HepG2 (cell line): ENCODE results near the gene SIAH2. TPM values are rescaled to one million over a fixed set of nuclear protein-coding genes. Genes with fewer than 3 reads are reported as not detected.
A peak's percentile ranks its signal among the peaks of the same experiment; 100 is the strongest.

ENCODE experiments used
- ARNT2 ChIP-seq: sonication (generic); formaldehyde crosslinking; IDR thresholded peaks from 2 replicates; pipeline ENCODE4 v1.8.0; 2022; ENCODE audit warnings: mild to moderate bottlenecking, low read depth, missing genetic modification reagents, moderate library complexity
- BCL6 ChIP-seq: IDR thresholded peaks from 2 replicates; pipeline ENCODE4 v1.6.1; 2016; ENCODE audit warnings: missing genetic modification reagents, missing compliant biosample characterization
- CAMTA2 ChIP-seq: sonication (generic); formaldehyde crosslinking; IDR thresholded peaks from 2 replicates; pipeline ENCODE4 v1.4.0; 2020; ENCODE audit warnings: mild to moderate bottlenecking, missing genetic modification reagents, borderline replicate concordance
- HES4 ChIP-seq: sonication (generic); formaldehyde crosslinking; IDR thresholded peaks from 2 replicates; pipeline ENCODE4 v1.9.0; 2021; ENCODE audit warnings: mild to moderate bottlenecking, missing genetic modification reagents, borderline replicate concordance
- NPAS2 ChIP-seq: sonication (generic); formaldehyde crosslinking; IDR thresholded peaks from 2 replicates; pipeline ENCODE4 v1.8.0; 2022; ENCODE audit warnings: mild to moderate bottlenecking, missing genetic modification reagents, borderline replicate concordance
- NR3C1 ChIP-seq: sonication (generic); formaldehyde crosslinking; IDR thresholded peaks from 2 replicates; pipeline ENCODE4 v1.4.0; 2020; ENCODE audit warnings: missing genetic modification reagents
- SAP130 ChIP-seq: IDR thresholded peaks from 2 replicates; pipeline ENCODE4 v1.6.1; 2016; ENCODE audit warnings: low read depth
- SP1 ChIP-seq, 2 experiments: fragments of 450-650 bp in 1 of 2; sonication (generic) in 1 of 2; formaldehyde crosslinking in 1 of 2; IDR thresholded peaks; 2 replicates each; pipeline versions ENCODE4 v1.4.0 to v1.6.1; 2016 to 2020; ENCODE audit warnings: missing genetic modification reagents in 1 of 2
- TARDBP ChIP-seq: sonication (generic); formaldehyde crosslinking; IDR thresholded peaks from 2 replicates; pipeline ENCODE4 v1.8.0; 2022; ENCODE audit warnings: mild to moderate bottlenecking, missing genetic modification reagents
- ZNF180 ChIP-seq: sonication (generic); formaldehyde crosslinking; IDR thresholded peaks from 2 replicates; pipeline ENCODE4 v1.4.0; 2020; ENCODE audit warnings: low read depth, missing genetic modification reagents, borderline replicate concordance
- ZNF20 ChIP-seq: sonication (generic); formaldehyde crosslinking; IDR thresholded peaks from 2 replicates; pipeline ENCODE4 v1.4.0; 2020; ENCODE audit warnings: mild to moderate bottlenecking, moderate library complexity, missing genetic modification reagents
- ZNF207 ChIP-seq: fragments of 450-650 bp; IDR thresholded peaks from 2 replicates; pipeline ENCODE4 v1.6.1; 2016; ENCODE audit warnings: antibody characterized with exemption, borderline replicate concordance
- ZNF263 ChIP-seq: sonication (generic); formaldehyde crosslinking; IDR thresholded peaks from 2 replicates; pipeline ENCODE4 v1.4.0; 2020; ENCODE audit warnings: missing genetic modification reagents
- ZNF547 ChIP-seq: sonication (generic); formaldehyde crosslinking; IDR thresholded peaks from 2 replicates; pipeline ENCODE4 v1.5.1; 2020; ENCODE audit warnings: mild to moderate bottlenecking, missing genetic modification reagents
- ZNF670 ChIP-seq: sonication (generic); formaldehyde crosslinking; IDR thresholded peaks from 2 replicates; pipeline ENCODE4 v1.8.0; 2022; ENCODE audit warnings: mild to moderate bottlenecking, missing genetic modification reagents, borderline replicate concordance
- polyA plus RNA-seq, 8 experiments: library from polyadenylated mRNA; depleted of rRNA in 3 of 8; stranded (reverse) in 7 of 8; unstranded in 1 of 8; fragments of >200 nt; fragmentation: Illumina TruSeq in 4 of 8; extraction: Trizol in 4 of 8; gene quantifications; 2 replicates each; pipeline versions ENCODE4 v1.2.1 to v1.2.3, GENCODE V29; 2011 to 2016; ENCODE audit warnings: low read depth in 4 of 8, missing spikeins in 1 of 8, mixed read lengths in 1 of 8; ENCODE audit not compliant: insufficient read depth in 1 of 8
- total RNA-seq, 5 experiments: library from RNA; depleted of rRNA; stranded (reverse); fragments of >200 nt; fragmentation: Illumina TruSeq; extraction: Trizol; gene quantifications; 2 replicates each; pipeline ENCODE4 v1.2.3, GENCODE V29; 2016; ENCODE audit warnings: low read depth in 1 of 5
- TF ChIP-seq, protein P1 (sequence below): sonication (generic); formaldehyde crosslinking; IDR thresholded peaks from 2 replicates; pipeline ENCODE4 v1.4.0; 2020; ENCODE audit warnings: missing genetic modification reagents
- TF ChIP-seq, protein P2 (sequence below): IDR thresholded peaks from 2 replicates; pipeline ENCODE4 v1.6.1; 2016; ENCODE audit warnings: missing genetic modification reagents, missing compliant biosample characterization
- TF ChIP-seq, protein P3 (sequence below): sonication (generic); formaldehyde crosslinking; IDR thresholded peaks from 2 replicates; pipeline ENCODE4 v1.4.0; 2020; ENCODE audit warnings: mild to moderate bottlenecking, missing genetic modification reagents
- TF ChIP-seq, protein P4 (sequence below): sonication (generic); formaldehyde crosslinking; IDR thresholded peaks from 2 replicates; pipeline ENCODE4 v1.4.0; 2020; ENCODE audit warnings: missing genetic modification reagents
- TF ChIP-seq, protein P5 (sequence below): sonication (generic); formaldehyde crosslinking; IDR thresholded peaks from 2 replicates; pipeline ENCODE4 v1.8.0; 2022; ENCODE audit warnings: mild to moderate bottlenecking, missing genetic modification reagents, borderline replicate concordance

Gene SIAH2
- total and polyA plus RNA-seq, 2 of the 13 experiments (the other 11 are each of a cell fraction or from before 2014, with no cell fraction given) = 71.8 to 117 TPM

DNA sequence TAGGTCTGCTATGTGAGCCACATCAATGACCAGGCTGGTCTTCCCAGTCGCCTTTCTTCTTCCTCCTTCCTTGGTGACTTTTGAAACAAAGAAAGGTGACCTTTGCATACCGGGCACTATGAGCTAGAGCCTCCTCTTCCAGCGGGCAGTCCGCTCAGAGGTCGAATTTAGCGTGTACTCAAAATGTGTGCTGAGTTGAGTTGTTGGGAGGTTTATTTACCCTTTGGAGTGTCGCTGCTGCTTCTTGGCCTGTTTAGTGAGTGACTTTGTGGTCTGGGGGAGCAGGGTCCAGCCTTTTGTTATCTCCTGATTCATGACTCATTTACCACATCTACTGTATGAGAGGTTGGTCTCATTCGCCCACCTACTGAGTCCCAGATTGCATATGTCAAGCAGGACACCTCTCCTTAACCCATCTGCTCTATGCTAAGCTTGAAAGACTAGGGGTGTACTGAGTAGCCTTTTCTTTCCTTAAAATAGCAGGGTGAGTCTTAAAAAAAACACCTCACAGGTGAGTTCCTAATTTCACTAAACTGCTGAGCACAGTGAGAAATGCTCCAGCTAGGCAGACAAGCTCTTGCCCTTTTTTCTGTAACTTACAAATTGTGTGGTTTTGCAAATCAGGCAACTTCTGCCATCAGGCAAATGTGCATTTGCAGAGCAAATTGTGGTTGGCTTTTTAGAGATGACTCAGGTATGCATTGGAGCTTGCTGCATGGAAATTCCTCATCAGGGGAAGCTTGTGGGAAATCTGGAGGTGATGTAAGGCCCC is 3.2 kb upstream of the SIAH2 start (continued):
- TF ChIP-seq, protein P1, sequence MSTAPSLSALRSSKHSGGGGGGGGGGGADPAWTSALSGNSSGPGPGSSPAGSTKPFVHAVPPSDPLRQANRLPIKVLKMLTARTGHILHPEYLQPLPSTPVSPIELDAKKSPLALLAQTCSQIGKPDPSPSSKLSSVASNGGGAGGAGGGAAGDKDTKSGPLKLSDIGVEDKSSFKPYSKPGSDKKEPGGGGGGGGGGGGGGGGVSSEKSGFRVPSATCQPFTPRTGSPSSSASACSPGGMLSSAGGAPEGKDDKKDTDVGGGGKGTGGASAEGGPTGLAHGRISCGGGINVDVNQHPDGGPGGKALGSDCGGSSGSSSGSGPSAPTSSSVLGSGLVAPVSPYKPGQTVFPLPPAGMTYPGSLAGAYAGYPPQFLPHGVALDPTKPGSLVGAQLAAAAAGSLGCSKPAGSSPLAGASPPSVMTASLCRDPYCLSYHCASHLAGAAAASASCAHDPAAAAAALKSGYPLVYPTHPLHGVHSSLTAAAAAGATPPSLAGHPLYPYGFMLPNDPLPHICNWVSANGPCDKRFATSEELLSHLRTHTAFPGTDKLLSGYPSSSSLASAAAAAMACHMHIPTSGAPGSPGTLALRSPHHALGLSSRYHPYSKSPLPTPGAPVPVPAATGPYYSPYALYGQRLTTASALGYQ (CRISPR knock-in tag) = no peak
- TF ChIP-seq, protein P2, sequence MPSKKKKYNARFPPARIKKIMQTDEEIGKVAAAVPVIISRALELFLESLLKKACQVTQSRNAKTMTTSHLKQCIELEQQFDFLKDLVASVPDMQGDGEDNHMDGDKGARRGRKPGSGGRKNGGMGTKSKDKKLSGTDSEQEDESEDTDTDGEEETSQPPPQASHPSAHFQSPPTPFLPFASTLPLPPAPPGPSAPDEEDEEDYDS = no peak
- TF ChIP-seq HES4 = no peak
- peak; percentile 34; the same call in 1 of the 2 replicates for TF ChIP-seq ZNF670
- TF ChIP-seq, protein P3, sequence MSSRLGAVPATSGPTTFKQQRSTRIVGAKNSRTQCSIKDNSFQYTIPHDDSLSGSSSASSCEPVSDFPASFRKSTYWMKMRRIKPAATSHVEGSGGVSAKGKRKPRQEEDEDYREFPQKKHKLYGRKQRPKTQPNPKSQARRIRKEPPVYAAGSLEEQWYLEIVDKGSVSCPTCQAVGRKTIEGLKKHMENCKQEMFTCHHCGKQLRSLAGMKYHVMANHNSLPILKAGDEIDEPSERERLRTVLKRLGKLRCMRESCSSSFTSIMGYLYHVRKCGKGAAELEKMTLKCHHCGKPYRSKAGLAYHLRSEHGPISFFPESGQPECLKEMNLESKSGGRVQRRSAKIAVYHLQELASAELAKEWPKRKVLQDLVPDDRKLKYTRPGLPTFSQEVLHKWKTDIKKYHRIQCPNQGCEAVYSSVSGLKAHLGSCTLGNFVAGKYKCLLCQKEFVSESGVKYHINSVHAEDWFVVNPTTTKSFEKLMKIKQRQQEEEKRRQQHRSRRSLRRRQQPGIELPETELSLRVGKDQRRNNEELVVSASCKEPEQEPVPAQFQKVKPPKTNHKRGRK (CRISPR knock-in tag) = no peak
- TF ChIP-seq SP1 (IDR thresholded peaks at IDR 0.05) = no peak
- TF ChIP-seq SP1 (CRISPR knock-in tag; IDR thresholded peaks at IDR 0.05) = no peak
- TF ChIP-seq, protein P4, sequence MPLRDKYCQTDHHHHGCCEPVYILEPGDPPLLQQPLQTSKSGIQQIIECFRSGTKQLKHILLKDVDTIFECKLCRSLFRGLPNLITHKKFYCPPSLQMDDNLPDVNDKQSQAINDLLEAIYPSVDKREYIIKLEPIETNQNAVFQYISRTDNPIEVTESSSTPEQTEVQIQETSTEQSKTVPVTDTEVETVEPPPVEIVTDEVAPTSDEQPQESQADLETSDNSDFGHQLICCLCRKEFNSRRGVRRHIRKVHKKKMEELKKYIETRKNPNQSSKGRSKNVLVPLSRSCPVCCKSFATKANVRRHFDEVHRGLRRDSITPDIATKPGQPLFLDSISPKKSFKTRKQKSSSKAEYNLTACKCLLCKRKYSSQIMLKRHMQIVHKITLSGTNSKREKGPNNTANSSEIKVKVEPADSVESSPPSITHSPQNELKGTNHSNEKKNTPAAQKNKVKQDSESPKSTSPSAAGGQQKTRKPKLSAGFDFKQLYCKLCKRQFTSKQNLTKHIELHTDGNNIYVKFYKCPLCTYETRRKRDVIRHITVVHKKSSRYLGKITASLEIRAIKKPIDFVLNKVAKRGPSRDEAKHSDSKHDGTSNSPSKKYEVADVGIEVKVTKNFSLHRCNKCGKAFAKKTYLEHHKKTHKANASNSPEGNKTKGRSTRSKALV = no peak
- TF ChIP-seq TARDBP (CRISPR knock-in tag) = peak; percentile 68
- peak; percentile 59 for TF ChIP-seq BCL6 (CRISPR knock-in tag)
- TF ChIP-seq SAP130 (CRISPR knock-in tag) = peak; percentile 81
- no peak for TF ChIP-seq ZNF263 (CRISPR knock-in tag)
- TF ChIP-seq ZNF180 = no peak
- TF ChIP-seq NPAS2 (CRISPR knock-in tag) = no peak
- TF ChIP-seq, protein P5, sequence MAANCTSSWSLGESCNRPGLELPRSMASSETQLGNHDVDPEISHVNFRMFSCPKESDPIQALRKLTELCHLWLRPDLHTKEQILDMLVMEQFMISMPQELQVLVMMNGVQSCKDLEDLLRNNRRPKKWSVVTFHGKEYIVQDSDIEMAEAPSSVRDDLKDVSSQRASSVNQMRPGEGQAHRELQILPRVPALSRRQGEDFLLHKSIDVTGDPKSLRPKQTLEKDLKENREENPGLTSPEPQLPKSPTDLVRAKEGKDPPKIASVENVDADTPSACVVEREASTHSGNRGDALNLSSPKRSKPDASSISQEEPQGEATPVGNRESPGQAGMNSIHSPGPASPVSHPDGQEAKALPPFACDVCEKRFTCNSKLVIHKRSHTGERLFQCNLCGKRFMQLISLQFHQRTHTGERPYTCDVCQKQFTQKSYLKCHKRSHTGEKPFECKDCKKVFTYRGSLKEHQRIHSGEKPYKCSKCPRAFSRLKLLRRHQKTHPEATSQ (CRISPR knock-in tag) = no peak
- no peak for TF ChIP-seq NR3C1
- no peak for TF ChIP-seq CAMTA2
- 0 out of 2 replicates have a peak, but pooled peaks have one; percentile 52 for TF ChIP-seq ZNF547 (CRISPR knock-in tag)
- TF ChIP-seq ARNT2 = no peak
- TF ChIP-seq ZNF20 (CRISPR knock-in tag) = no peak
- TF ChIP-seq ZNF207 = no peak
